Neural cell (in vitro differentiated cells): ENCODE measurements around the gene TULP1. TPM values are rescaled to one million over a fixed set of nuclear protein-coding genes. Genes with fewer than 3 reads are reported as not detected.

Source experiments
- H2AFZ ChIP-seq: fragments of 200-600, 300-800 bp; sonication (generic), shearing (Covaris generic); 2 replicates; pipeline ENCODE4 v1.6.0; 2014; ENCODE audit warnings: low read depth, mild to moderate bottlenecking, antibody characterized with exemption, low read length, moderate library complexity
- H3F3A ChIP-seq: fragments of 200-600 bp; shearing (Covaris generic); 2 replicates; pipeline ENCODE4 v1.6.1; 2016; ENCODE audit warnings: mild to moderate bottlenecking, moderate library complexity, mixed read lengths, antibody characterized with exemption, low read length; ENCODE audit not compliant: insufficient read depth, poor library complexity, severe bottlenecking
- H3K27ac ChIP-seq: fragments of 200-600, 300-800 bp; sonication (generic), shearing (Covaris generic); 2 replicates; pipeline ENCODE4 v1.5.1; 2014; ENCODE audit warnings: mild to moderate bottlenecking, low read length, moderate library complexity
- H3K27me3 ChIP-seq: fragments of 300-800, 200-600 bp; sonication (generic), shearing (Covaris generic); 2 replicates; pipeline ENCODE4 v1.6.0; 2014; ENCODE audit warnings: mild to moderate bottlenecking, low read depth, low read length, moderate library complexity; ENCODE audit not compliant: insufficient read depth
- H3K36me3 ChIP-seq: fragments of 300-800, 200-600 bp; sonication (generic), shearing (Covaris generic); 2 replicates; pipeline ENCODE4 v1.5.1; 2014; ENCODE audit warnings: mild to moderate bottlenecking, antibody characterized with exemption, low read length, moderate library complexity; ENCODE audit not compliant: insufficient read depth
- H3K4me2 ChIP-seq: fragments of 300-800, 200-600 bp; sonication (generic), shearing (Covaris generic); 2 replicates; pipeline ENCODE4 v1.6.0; 2014; ENCODE audit warnings: mild to moderate bottlenecking, low read length
- H3K4me3 ChIP-seq: fragments of 300-800, 200-600 bp; sonication (generic), shearing (Covaris generic); 2 replicates; pipeline ENCODE4 v1.5.1; 2014; ENCODE audit warnings: mild to moderate bottlenecking, low read length, moderate library complexity
- H3K79me2 ChIP-seq: fragments of 200-600 bp; shearing (Covaris generic); replicated peaks from 2 replicates; pipeline ENCODE4 v1.6.0; 2014; ENCODE audit warnings: mild to moderate bottlenecking, low read length, moderate library complexity; ENCODE audit not compliant: insufficient read depth
- H3K9ac ChIP-seq: fragments of 300-800, 200-600 bp; sonication (generic), shearing (Covaris generic); 2 replicates; pipeline ENCODE4 v1.6.1; 2016; ENCODE audit warnings: mild to moderate bottlenecking, low read length, mixed read lengths
- H3K9me2 ChIP-seq: fragments of 200-600 bp; shearing (Covaris generic); 2 replicates; pipeline ENCODE4 v1.6.1; 2016; ENCODE audit warnings: mild to moderate bottlenecking, low read length, mixed read lengths; ENCODE audit not compliant: insufficient read depth
- H3K9me3 ChIP-seq: fragments of 200-600, 300-800 bp; sonication (generic), shearing (Covaris generic); 2 replicates; pipeline ENCODE4 v1.6.1; 2016; ENCODE audit warnings: mild to moderate bottlenecking, mixed run types, low read length, moderate library complexity, mixed read lengths
- H4K20me1 ChIP-seq: fragments of 200-600 bp; shearing (Covaris generic); 2 replicates; pipeline ENCODE4 v1.6.1; 2016; ENCODE audit warnings: mild to moderate bottlenecking, mixed run types; ENCODE audit not compliant: insufficient read depth
- EP300 ChIP-seq: fragments of 450-650 bp; conservative IDR thresholded peaks from 2 replicates; pipeline ENCODE4 v1.6.1; 2014; ENCODE audit warnings: antibody characterized with exemption, mild to moderate bottlenecking, moderate library complexity; ENCODE audit not compliant: poor library complexity, severe bottlenecking
- EZH2 ChIP-seq: fragments of 200-600, 300-800 bp; shearing (Covaris generic), sonication (generic); IDR thresholded peaks from 2 replicates; pipeline ENCODE4 v1.6.1; 2014; ENCODE audit warnings: antibody characterized with exemption, low read length, borderline replicate concordance, mild to moderate bottlenecking; ENCODE audit not compliant: insufficient read depth, poor library complexity, severe bottlenecking
- MXI1 ChIP-seq: fragments of 450-650 bp; conservative IDR thresholded peaks from 2 replicates; pipeline ENCODE4 v1.6.1; 2014; ENCODE audit warnings: antibody characterized with exemption, mild to moderate bottlenecking; ENCODE audit not compliant: poor library complexity, severe bottlenecking
- POLR2AphosphoS5 ChIP-seq: IDR thresholded peaks from 2 replicates; pipeline ENCODE4 v1.6.1; 2012
- RAD21 ChIP-seq: fragments of 450-650 bp; conservative IDR thresholded peaks from 2 replicates; pipeline ENCODE4 v1.6.1; 2014; ENCODE audit warnings: antibody characterized with exemption, mild to moderate bottlenecking, moderate library complexity
- SMC3 ChIP-seq: fragments of 450-650 bp; conservative IDR thresholded peaks from 2 replicates; pipeline ENCODE4 v1.6.1; 2014; ENCODE audit warnings: antibody characterized with exemption, mild to moderate bottlenecking, moderate library complexity; ENCODE audit not compliant: poor library complexity
- TAF1 ChIP-seq: IDR thresholded peaks from 2 replicates; pipeline ENCODE4 v1.6.1; 2012; ENCODE audit warnings: low read depth
- polyA plus RNA-seq: library from polyadenylated mRNA; depleted of rRNA; stranded (reverse); fragments of >200 nt; gene quantifications from 2 replicates; pipeline ENCODE4 v1.2.3, GENCODE V29; 2014
- TF ChIP-seq, protein P1 (sequence below): IDR thresholded peaks from 2 replicates; pipeline ENCODE4 v1.6.1; 2012; ENCODE audit warnings: borderline replicate concordance
- TF ChIP-seq, protein P2 (sequence below): fragments of 450-650 bp; IDR thresholded peaks from 2 replicates; pipeline ENCODE4 v1.5.1; 2014; ENCODE audit warnings: antibody characterized with exemption, mild to moderate bottlenecking, moderate library complexity; ENCODE audit not compliant: poor library complexity, severe bottlenecking

The TULP1 gene
- polyA plus RNA-seq, 1 donor from 2014 or later: not detected

GRCh38 chr6:35532126-35532525 lies 19.4 kb upstream of the TULP1 start:
- Histone ChIP-seq H4K20me1 (no peaks in the 10 kb centered on the region), H3K79me2 (no peaks in the 10 kb centered on the region), H3K4me2 (no peak overlapping the region), H3K27me3 (no peaks in the 10 kb centered on the region), H3K9me2 (no peaks in the 10 kb centered on the region), H3F3A (no peaks in the 10 kb centered on the region), H3K9ac (no peak overlapping the region), H3K4me3 (no peak overlapping the region), H3K36me3 (no peaks in the 10 kb centered on the region), H3K9me3 (no peaks in the 10 kb centered on the region), H3K27ac (no peak overlapping the region), H2AFZ (no peak overlapping the region)
- TF ChIP-seq MXI1 (no peak), TAF1 (no peak), EZH2 (no peak), POLR2AphosphoS5 (no peak)
- TF ChIP-seq, protein P1, sequence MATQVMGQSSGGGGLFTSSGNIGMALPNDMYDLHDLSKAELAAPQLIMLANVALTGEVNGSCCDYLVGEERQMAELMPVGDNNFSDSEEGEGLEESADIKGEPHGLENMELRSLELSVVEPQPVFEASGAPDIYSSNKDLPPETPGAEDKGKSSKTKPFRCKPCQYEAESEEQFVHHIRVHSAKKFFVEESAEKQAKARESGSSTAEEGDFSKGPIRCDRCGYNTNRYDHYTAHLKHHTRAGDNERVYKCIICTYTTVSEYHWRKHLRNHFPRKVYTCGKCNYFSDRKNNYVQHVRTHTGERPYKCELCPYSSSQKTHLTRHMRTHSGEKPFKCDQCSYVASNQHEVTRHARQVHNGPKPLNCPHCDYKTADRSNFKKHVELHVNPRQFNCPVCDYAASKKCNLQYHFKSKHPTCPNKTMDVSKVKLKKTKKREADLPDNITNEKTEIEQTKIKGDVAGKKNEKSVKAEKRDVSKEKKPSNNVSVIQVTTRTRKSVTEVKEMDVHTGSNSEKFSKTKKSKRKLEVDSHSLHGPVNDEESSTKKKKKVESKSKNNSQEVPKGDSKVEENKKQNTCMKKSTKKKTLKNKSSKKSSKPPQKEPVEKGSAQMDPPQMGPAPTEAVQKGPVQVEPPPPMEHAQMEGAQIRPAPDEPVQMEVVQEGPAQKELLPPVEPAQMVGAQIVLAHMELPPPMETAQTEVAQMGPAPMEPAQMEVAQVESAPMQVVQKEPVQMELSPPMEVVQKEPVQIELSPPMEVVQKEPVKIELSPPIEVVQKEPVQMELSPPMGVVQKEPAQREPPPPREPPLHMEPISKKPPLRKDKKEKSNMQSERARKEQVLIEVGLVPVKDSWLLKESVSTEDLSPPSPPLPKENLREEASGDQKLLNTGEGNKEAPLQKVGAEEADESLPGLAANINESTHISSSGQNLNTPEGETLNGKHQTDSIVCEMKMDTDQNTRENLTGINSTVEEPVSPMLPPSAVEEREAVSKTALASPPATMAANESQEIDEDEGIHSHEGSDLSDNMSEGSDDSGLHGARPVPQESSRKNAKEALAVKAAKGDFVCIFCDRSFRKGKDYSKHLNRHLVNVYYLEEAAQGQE: no peak

GRCh38 chr6:35524380-35525020 lies 11.8 kb upstream of the TULP1 start:
- H2AFZ ChIP-seq: no peak overlapping the region
- no peak overlapping the region for H3K9ac ChIP-seq
- no peaks in the 10 kb centered on the region for H3K9me2 ChIP-seq
- no peaks in the 10 kb centered on the region for H3K9me3 ChIP-seq
- no peaks in the 10 kb centered on the region for H3F3A ChIP-seq
- no peaks in the 10 kb centered on the region for H4K20me1 ChIP-seq
- H3K79me2 ChIP-seq: no peaks in the 10 kb centered on the region
- H3K4me3 ChIP-seq: no peak overlapping the region
- H3K36me3 ChIP-seq: no peaks in the 10 kb centered on the region
- H3K4me2 ChIP-seq: no peak overlapping the region
- no peaks in the 10 kb centered on the region for H3K27me3 ChIP-seq
- H3K27ac ChIP-seq: no peak overlapping the region
- TF ChIP-seq EP300 (no peak), TAF1 (no peak), POLR2AphosphoS5 (no peak), MXI1 (no peak), SMC3 (no peak), RAD21 (no peak), EZH2 (no peak)
- TF ChIP-seq, protein P2, sequence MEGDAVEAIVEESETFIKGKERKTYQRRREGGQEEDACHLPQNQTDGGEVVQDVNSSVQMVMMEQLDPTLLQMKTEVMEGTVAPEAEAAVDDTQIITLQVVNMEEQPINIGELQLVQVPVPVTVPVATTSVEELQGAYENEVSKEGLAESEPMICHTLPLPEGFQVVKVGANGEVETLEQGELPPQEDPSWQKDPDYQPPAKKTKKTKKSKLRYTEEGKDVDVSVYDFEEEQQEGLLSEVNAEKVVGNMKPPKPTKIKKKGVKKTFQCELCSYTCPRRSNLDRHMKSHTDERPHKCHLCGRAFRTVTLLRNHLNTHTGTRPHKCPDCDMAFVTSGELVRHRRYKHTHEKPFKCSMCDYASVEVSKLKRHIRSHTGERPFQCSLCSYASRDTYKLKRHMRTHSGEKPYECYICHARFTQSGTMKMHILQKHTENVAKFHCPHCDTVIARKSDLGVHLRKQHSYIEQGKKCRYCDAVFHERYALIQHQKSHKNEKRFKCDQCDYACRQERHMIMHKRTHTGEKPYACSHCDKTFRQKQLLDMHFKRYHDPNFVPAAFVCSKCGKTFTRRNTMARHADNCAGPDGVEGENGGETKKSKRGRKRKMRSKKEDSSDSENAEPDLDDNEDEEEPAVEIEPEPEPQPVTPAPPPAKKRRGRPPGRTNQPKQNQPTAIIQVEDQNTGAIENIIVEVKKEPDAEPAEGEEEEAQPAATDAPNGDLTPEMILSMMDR: no peak
- TF ChIP-seq, protein P1: no peak
